Neural cell (in vitro differentiated cells): ENCODE results near the gene MAPK4. TPM values are rescaled to one million over a fixed set of nuclear protein-coding genes. Genes with fewer than 3 reads are reported as not detected.
A peak's percentile ranks its signal among the peaks of the same experiment; 100 is the strongest.

ENCODE experiments used
- H2AFZ ChIP-seq: fragments of 200-600, 300-800 bp; sonication (generic), shearing (Covaris generic); 2 replicates; pipeline ENCODE4 v1.6.0; 2014; ENCODE audit warnings: low read depth, mild to moderate bottlenecking, antibody characterized with exemption, low read length, moderate library complexity
- H3F3A ChIP-seq: fragments of 200-600 bp; shearing (Covaris generic); 2 replicates; pipeline ENCODE4 v1.6.1; 2016; ENCODE audit warnings: mild to moderate bottlenecking, moderate library complexity, mixed read lengths, antibody characterized with exemption, low read length; ENCODE audit not compliant: insufficient read depth, poor library complexity, severe bottlenecking
- H3K27ac ChIP-seq: fragments of 200-600, 300-800 bp; sonication (generic), shearing (Covaris generic); 2 replicates; pipeline ENCODE4 v1.5.1; 2014; ENCODE audit warnings: mild to moderate bottlenecking, low read length, moderate library complexity
- H3K27me3 ChIP-seq: fragments of 300-800, 200-600 bp; sonication (generic), shearing (Covaris generic); 2 replicates; pipeline ENCODE4 v1.6.0; 2014; ENCODE audit warnings: mild to moderate bottlenecking, low read depth, low read length, moderate library complexity; ENCODE audit not compliant: insufficient read depth
- H3K36me3 ChIP-seq: fragments of 300-800, 200-600 bp; sonication (generic), shearing (Covaris generic); 2 replicates; pipeline ENCODE4 v1.5.1; 2014; ENCODE audit warnings: mild to moderate bottlenecking, antibody characterized with exemption, low read length, moderate library complexity; ENCODE audit not compliant: insufficient read depth
- H3K4me2 ChIP-seq: fragments of 300-800, 200-600 bp; sonication (generic), shearing (Covaris generic); 2 replicates; pipeline ENCODE4 v1.6.0; 2014; ENCODE audit warnings: mild to moderate bottlenecking, low read length
- H3K4me3 ChIP-seq: fragments of 300-800, 200-600 bp; sonication (generic), shearing (Covaris generic); 2 replicates; pipeline ENCODE4 v1.5.1; 2014; ENCODE audit warnings: mild to moderate bottlenecking, low read length, moderate library complexity
- H3K79me2 ChIP-seq: fragments of 200-600 bp; shearing (Covaris generic); replicated peaks from 2 replicates; pipeline ENCODE4 v1.6.0; 2014; ENCODE audit warnings: mild to moderate bottlenecking, low read length, moderate library complexity; ENCODE audit not compliant: insufficient read depth
- H3K9ac ChIP-seq: fragments of 300-800, 200-600 bp; sonication (generic), shearing (Covaris generic); 2 replicates; pipeline ENCODE4 v1.6.1; 2016; ENCODE audit warnings: mild to moderate bottlenecking, low read length, mixed read lengths
- H3K9me2 ChIP-seq: fragments of 200-600 bp; shearing (Covaris generic); 2 replicates; pipeline ENCODE4 v1.6.1; 2016; ENCODE audit warnings: mild to moderate bottlenecking, low read length, mixed read lengths; ENCODE audit not compliant: insufficient read depth
- H3K9me3 ChIP-seq: fragments of 200-600, 300-800 bp; sonication (generic), shearing (Covaris generic); 2 replicates; pipeline ENCODE4 v1.6.1; 2016; ENCODE audit warnings: mild to moderate bottlenecking, mixed run types, low read length, moderate library complexity, mixed read lengths
- H4K20me1 ChIP-seq: fragments of 200-600 bp; shearing (Covaris generic); 2 replicates; pipeline ENCODE4 v1.6.1; 2016; ENCODE audit warnings: mild to moderate bottlenecking, mixed run types; ENCODE audit not compliant: insufficient read depth
- EP300 ChIP-seq: fragments of 450-650 bp; conservative IDR thresholded peaks from 2 replicates; pipeline ENCODE4 v1.6.1; 2014; ENCODE audit warnings: antibody characterized with exemption, mild to moderate bottlenecking, moderate library complexity; ENCODE audit not compliant: poor library complexity, severe bottlenecking
- EZH2 ChIP-seq: fragments of 200-600, 300-800 bp; shearing (Covaris generic), sonication (generic); IDR thresholded peaks from 2 replicates; pipeline ENCODE4 v1.6.1; 2014; ENCODE audit warnings: antibody characterized with exemption, low read length, borderline replicate concordance, mild to moderate bottlenecking; ENCODE audit not compliant: insufficient read depth, poor library complexity, severe bottlenecking
- MXI1 ChIP-seq: fragments of 450-650 bp; conservative IDR thresholded peaks from 2 replicates; pipeline ENCODE4 v1.6.1; 2014; ENCODE audit warnings: antibody characterized with exemption, mild to moderate bottlenecking; ENCODE audit not compliant: poor library complexity, severe bottlenecking
- POLR2AphosphoS5 ChIP-seq: IDR thresholded peaks from 2 replicates; pipeline ENCODE4 v1.6.1; 2012
- RAD21 ChIP-seq: fragments of 450-650 bp; conservative IDR thresholded peaks from 2 replicates; pipeline ENCODE4 v1.6.1; 2014; ENCODE audit warnings: antibody characterized with exemption, mild to moderate bottlenecking, moderate library complexity
- SMC3 ChIP-seq: fragments of 450-650 bp; conservative IDR thresholded peaks from 2 replicates; pipeline ENCODE4 v1.6.1; 2014; ENCODE audit warnings: antibody characterized with exemption, mild to moderate bottlenecking, moderate library complexity; ENCODE audit not compliant: poor library complexity
- TAF1 ChIP-seq: IDR thresholded peaks from 2 replicates; pipeline ENCODE4 v1.6.1; 2012; ENCODE audit warnings: low read depth
- polyA plus RNA-seq: library from polyadenylated mRNA; depleted of rRNA; stranded (reverse); fragments of >200 nt; gene quantifications from 2 replicates; pipeline ENCODE4 v1.2.3, GENCODE V29; 2014
- TF ChIP-seq, protein P1 (sequence below): IDR thresholded peaks from 2 replicates; pipeline ENCODE4 v1.6.1; 2012; ENCODE audit warnings: borderline replicate concordance
- TF ChIP-seq, protein P2 (sequence below): fragments of 450-650 bp; IDR thresholded peaks from 2 replicates; pipeline ENCODE4 v1.5.1; 2014; ENCODE audit warnings: antibody characterized with exemption, mild to moderate bottlenecking, moderate library complexity; ENCODE audit not compliant: poor library complexity, severe bottlenecking

The MAPK4 gene
- polyA plus RNA-seq, 1 donor from 2014 or later = 12.7 TPM

DNA sequence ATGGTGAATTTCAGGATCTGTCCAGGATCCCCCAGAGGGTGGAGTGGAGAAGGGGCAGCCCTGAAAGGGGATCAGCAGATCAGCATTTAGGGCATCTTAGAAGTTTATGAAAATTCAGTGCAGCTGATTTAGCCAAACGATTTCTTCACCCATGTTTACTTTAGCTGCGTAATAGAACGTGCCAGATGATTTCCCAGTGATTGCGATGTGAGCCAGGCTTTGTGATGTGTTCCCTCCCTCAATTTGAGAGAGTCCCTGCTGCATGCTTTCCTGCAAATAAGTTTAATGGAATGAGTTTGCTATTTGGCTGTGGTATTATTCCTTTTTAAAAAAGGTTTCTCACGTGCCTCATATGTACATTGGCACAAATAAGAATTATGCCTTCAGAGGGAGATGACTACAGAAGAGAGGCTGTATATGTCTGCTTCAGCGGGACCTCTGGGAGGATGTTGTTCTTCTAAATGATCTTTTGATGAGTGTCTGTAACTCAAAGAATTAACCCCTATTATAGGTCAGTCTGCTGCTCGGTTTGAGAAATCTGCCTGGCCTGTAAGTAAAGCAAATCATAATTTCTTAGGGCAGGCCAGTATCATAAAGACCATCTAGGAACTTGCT, 148.1 kb downstream of the MAPK4 start:
- H3K9ac ChIP-seq = no peak overlapping the region
- no peak overlapping the region for H2AFZ ChIP-seq
- no peaks in the 10 kb centered on the region for H3K79me2 ChIP-seq
- H4K20me1 ChIP-seq = no peaks in the 10 kb centered on the region
- no peak overlapping the region for H3K4me2 ChIP-seq
- H3K9me2 ChIP-seq = no peaks in the 10 kb centered on the region
- H3F3A ChIP-seq = no peaks in the 10 kb centered on the region
- H3K27ac ChIP-seq = peak overlapping the region; percentile 53
- no peak for TF ChIP-seq RAD21
- TF ChIP-seq TAF1 = no peak
- TF ChIP-seq, protein P1, sequence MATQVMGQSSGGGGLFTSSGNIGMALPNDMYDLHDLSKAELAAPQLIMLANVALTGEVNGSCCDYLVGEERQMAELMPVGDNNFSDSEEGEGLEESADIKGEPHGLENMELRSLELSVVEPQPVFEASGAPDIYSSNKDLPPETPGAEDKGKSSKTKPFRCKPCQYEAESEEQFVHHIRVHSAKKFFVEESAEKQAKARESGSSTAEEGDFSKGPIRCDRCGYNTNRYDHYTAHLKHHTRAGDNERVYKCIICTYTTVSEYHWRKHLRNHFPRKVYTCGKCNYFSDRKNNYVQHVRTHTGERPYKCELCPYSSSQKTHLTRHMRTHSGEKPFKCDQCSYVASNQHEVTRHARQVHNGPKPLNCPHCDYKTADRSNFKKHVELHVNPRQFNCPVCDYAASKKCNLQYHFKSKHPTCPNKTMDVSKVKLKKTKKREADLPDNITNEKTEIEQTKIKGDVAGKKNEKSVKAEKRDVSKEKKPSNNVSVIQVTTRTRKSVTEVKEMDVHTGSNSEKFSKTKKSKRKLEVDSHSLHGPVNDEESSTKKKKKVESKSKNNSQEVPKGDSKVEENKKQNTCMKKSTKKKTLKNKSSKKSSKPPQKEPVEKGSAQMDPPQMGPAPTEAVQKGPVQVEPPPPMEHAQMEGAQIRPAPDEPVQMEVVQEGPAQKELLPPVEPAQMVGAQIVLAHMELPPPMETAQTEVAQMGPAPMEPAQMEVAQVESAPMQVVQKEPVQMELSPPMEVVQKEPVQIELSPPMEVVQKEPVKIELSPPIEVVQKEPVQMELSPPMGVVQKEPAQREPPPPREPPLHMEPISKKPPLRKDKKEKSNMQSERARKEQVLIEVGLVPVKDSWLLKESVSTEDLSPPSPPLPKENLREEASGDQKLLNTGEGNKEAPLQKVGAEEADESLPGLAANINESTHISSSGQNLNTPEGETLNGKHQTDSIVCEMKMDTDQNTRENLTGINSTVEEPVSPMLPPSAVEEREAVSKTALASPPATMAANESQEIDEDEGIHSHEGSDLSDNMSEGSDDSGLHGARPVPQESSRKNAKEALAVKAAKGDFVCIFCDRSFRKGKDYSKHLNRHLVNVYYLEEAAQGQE = no peak
- TF ChIP-seq, protein P2, sequence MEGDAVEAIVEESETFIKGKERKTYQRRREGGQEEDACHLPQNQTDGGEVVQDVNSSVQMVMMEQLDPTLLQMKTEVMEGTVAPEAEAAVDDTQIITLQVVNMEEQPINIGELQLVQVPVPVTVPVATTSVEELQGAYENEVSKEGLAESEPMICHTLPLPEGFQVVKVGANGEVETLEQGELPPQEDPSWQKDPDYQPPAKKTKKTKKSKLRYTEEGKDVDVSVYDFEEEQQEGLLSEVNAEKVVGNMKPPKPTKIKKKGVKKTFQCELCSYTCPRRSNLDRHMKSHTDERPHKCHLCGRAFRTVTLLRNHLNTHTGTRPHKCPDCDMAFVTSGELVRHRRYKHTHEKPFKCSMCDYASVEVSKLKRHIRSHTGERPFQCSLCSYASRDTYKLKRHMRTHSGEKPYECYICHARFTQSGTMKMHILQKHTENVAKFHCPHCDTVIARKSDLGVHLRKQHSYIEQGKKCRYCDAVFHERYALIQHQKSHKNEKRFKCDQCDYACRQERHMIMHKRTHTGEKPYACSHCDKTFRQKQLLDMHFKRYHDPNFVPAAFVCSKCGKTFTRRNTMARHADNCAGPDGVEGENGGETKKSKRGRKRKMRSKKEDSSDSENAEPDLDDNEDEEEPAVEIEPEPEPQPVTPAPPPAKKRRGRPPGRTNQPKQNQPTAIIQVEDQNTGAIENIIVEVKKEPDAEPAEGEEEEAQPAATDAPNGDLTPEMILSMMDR = no peak
- TF ChIP-seq MXI1 = no peak
- no peak for TF ChIP-seq POLR2AphosphoS5
- TF ChIP-seq EZH2 = no peak
- no peaks in the 10 kb centered on the region for H3K36me3 ChIP-seq
- no peak overlapping the region for H3K4me3 ChIP-seq
- H3K9me3 ChIP-seq = no peaks in the 10 kb centered on the region
- H3K27me3 ChIP-seq = no peaks in the 10 kb centered on the region

DNA sequence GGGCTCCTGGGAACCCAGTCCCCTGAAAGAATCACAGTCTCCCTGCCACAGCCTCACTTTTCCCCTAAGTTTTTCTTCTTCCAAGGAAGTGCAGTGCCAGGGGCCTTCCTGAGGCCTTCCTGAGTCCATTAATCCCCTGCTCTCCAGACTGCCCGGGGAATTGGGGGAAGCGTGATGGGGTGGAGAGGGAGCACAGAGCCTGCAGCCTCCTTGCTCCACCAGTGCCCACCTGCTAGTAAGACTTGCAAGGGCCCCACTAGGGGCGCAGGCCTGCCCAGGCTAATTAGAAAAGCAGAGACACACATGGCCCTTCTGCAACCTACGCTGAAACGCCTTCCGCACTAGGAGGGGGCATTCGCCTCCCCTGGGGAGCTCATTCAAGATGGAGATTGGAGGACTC, 149.3 kb downstream of the MAPK4 start:
- Histone ChIP-seq H2AFZ (no peak overlapping the region), H3K36me3 (no peaks in the 10 kb centered on the region), H3K9me2 (no peaks in the 10 kb centered on the region), H4K20me1 (no peaks in the 10 kb centered on the region), H3K27me3 (no peaks in the 10 kb centered on the region), H3K4me3 (peak overlapping the region; percentile 31), H3K79me2 (no peaks in the 10 kb centered on the region), H3K27ac (peak overlapping the region; percentile 53), H3K9ac (no peak overlapping the region), H3F3A (no peaks in the 10 kb centered on the region), H3K9me3 (no peaks in the 10 kb centered on the region), H3K4me2 (peak overlapping the region; percentile 14)
- TF ChIP-seq, protein P1 = no peak
- TF ChIP-seq EP300 = no peak
- no peak for TF ChIP-seq POLR2AphosphoS5
- TF ChIP-seq RAD21 = no peak
- no peak for TF ChIP-seq MXI1
- TF ChIP-seq, protein P2 = no peak
- TF ChIP-seq EZH2 = no peak
- no peak for TF ChIP-seq SMC3
- TF ChIP-seq TAF1 = no peak
